NCI-H1417 treated with DMSO at 0.1 percent for 48 hours (cell line): ENCODE results near the gene GPNMB.
"Not testable (repeated sequence)": the region's sequence is repeated elsewhere in the genome, so short reads cannot be mapped to it uniquely, and the experiment has no call there.

Experiments
- DNase-seq: peaks from one replicate; lab custom pipeline; 2025; lab: John Stamatoyannopoulos, UW

GPNMB gene

GRCh38 chr7:23306936-23307521, 60.5 kb downstream of the GPNMB start:
- no peak for DNase-seq

- no peak for DNase-seq
Observed at GRCh38 chr7:23308754-23309153, 62.2 kb downstream of the GPNMB start.

GRCh38 chr7:23312141-23312540, 65.6 kb downstream of the GPNMB start:
- DNase-seq, result not testable (repeated sequence)

GRCh38 chr7:23315366-23315765, 68.8 kb downstream of the GPNMB start:
- DNase-seq, result no peak
